IPS-NIHi11 (cell line): ENCODE data around the gene PLA2G6.
"Not testable (repeated sequence)": the region's sequence is repeated elsewhere in the genome, so short reads cannot be mapped to it uniquely, and the experiment has no call there.

Experiments
- DNase-seq: peaks from one replicate; pipeline ENCODE4 v3.0.0; 2012; ENCODE audit warnings: mixed read lengths, low spot score

Gene PLA2G6

DNA sequence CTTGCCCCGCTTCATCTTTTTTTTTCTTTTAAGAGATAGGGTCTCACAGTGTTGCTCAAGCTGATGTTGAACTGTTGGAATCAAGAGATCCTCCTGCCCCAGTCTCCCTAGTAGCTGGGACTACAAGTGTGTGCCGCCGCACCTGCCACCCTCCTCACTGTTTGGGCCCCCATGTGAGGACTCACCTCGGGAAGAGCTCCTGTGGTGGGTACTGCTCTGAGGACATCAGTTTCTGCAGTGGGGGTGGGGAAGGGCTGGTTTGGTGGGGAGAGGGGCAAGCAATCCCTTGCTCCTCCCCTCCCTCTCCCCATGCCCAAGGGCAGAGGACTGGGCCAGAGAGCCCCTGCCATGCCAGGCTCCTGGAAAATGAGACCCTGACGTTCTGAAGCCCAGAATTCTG, 96.1 kb downstream of the PLA2G6 start:
- DNase-seq, result no peak

GRCh38 chr22:38085056-38085455, 96.6 kb downstream of the PLA2G6 start:
- no peak for DNase-seq

- DNase-seq, result peak; percentile 41
These were observed 97.5 kb downstream of the PLA2G6 start, which contains the start of gene SLC16A8 for GRCh38 chr22:38083931-38084631. Gene SLC16A8 (minus strand): TSS chr22:38084184. CDS start chr22:38082873, 1,311 bp downstream.

DNA sequence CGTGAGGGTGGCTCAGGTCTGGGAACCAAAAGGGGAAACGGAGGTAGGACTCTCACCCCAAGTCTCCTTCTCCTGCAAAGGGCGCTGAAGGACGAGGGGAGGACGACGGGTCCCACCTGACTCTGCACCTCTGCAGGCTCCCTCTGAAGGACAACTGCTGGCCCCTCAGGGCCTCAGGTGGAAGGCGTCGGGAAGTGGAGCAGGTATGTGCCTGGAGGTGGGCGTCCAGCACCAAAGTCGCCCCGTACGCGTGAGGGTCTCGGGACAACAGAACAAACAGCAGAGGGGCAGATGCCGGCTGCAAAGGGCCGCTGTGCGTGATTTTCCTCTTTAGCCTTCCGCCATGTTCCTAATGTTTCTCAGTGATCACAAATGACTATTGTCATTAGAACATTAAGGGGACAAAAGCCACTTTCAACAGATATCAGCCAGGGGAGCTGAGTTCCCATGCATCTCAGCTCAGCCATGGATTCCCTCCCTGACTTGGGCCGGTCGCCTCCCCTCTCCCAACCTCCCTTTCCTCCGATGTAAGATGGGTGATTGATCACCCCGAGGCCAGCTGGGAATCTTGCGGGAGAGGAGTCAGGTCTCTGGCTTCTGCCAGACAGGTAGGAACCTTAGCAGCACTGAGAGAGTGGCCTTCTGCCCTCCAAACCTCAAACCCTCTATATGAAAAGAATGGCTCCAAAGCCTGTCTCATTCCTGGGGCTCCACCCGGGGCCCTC, 98.5 kb downstream of the PLA2G6 start:
- no peak for DNase-seq

DNA sequence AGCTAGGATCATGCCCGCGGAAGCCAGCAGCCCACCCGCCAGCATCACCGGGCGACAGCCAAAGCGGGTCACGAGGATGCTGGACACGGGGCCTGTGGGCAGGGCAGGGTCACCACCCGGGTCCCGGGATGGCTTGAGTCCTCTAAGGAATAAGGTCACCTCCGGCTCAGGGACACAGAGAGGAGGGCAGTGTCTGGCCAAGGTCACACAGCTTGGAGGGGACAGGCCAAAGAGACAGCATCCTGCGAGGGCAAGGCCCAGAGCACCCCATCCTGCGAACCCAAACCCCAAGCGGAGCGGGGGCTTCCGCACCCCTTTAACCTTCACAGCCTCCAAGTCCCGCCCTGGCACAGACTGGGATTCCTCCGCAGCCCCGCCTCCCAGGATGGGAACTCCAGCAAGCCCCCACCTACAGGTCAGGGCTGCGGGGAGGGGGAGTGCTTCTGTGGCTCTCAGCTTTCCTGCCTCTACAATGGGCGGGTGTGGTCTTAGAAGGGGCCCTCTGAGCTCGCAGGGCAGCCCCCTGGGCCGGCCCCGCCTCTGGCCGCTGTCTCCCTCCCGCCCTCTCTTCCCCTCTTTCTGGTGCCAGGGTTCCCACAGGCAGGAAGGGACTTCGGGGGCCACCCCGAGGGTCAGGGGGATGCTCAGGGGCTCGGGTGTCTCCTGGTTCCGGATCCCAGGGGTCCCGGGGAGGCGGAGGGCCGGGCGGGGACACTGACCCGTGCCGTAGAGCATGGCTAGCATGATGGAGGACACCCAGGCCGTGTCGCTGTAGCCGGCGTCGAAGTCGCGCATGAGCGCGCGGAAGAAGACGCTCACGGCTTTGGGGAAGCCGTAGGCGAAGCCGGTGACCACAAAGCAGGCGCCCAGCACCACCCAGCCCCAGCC, 99.4 kb downstream of the PLA2G6 start:
- DNase-seq, result peak; percentile 39

DNA sequence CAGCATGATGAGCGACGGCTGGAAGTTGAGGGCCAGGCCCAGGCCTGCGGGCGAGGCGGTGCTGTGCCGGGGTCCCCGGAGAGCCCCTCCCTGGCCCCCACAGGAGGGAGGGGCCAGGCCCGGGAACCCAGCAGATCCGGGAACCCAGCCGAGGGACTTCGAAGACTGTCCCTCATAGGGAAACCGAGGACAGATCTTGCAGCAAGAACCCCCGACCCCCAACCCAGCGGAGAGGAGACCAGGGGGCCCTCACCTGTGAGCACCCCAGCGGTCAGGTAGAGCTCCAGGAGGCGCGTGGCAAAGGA, 100.0 kb downstream of the PLA2G6 start:
- DNase-seq, result no peak

- DNase-seq, result peak; percentile 79
These were observed 100.6 kb downstream of the PLA2G6 start for GRCh38 chr22:38080850-38081635.

DNA sequence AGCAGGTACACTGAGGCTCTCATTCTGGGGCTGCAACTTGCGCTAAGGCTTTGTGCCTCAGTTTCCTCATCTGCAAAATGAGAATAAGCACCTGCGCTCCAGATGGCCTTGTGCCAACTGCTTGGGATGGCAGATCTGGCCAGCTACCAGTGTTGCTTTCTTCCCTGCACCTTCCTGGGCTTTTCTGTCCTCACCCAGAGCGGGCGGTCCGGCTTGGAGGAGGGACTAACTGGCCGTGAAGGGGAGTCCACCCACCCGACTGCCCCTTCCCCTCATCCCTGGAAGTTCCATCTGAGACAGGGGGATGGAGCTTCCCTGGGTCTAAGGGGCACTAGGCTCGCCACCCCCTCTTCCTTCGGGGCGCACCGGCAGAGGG, 101.2 kb downstream of the PLA2G6 start:
- no peak for DNase-seq

- no peak for DNase-seq
These were observed 101.8 kb downstream of the PLA2G6 start for GRCh38 chr22:38079804-38080203.

GRCh38 chr22:38079208-38079607, 102.4 kb downstream of the PLA2G6 start:
- DNase-seq, result not testable (repeated sequence)

GRCh38 chr22:38078046-38078840, 103.4 kb downstream of the PLA2G6 start:
- no peak for DNase-seq

DNA sequence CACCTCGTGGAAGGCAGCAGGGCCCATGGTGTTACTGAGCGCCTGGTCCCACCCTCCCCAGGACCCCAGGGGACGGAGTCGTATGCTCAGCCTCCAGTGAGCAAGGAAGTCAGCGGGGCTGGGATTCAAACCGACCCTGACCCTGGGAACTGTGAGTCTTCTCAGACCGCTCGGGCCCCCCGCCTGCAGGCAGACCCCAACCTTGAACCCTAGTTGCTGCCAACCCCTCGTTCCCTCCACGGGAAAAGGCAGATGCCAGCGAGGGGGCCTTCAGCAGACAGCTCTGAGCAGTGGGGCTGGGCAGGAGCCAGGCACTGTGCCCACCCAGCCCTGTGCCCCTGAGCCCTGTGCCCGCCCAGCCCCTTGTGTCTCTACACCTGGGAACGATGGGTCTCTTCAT, 104.0 kb downstream of the PLA2G6 start:
- no peak for DNase-seq

- DNase-seq, result no peak
These were observed 104.5 kb downstream of the PLA2G6 start for GRCh38 chr22:38077096-38077495.

GRCh38 chr22:38075961-38076360, 105.7 kb downstream of the PLA2G6 start:
- DNase-seq, result no peak

GRCh38 chr22:38075105-38075825, 106.4 kb downstream of the PLA2G6 start:
- DNase-seq, result no peak

- DNase-seq, result no peak
These were observed 107.2 kb downstream of the PLA2G6 start for GRCh38 chr22:38074181-38075104.

- DNase-seq, result no peak
These were observed 108.2 kb downstream of the PLA2G6 start for GRCh38 chr22:38073150-38074130.
